Prostate gland (tissue), 2 donors: ENCODE data around the gene SULT1B1.

Experiments used
- POLR2A ChIP-seq: fragments of 450-650 bp; IDR thresholded peaks from one replicate; pipeline ENCODE4 v1.6.1; 2016; ENCODE audit warnings: antibody characterized with exemption, mild to moderate bottlenecking
- TF ChIP-seq, protein P1 (sequence below), 4 experiments: fragments of 200-600 bp in 2 of 4; fragments of 450-650 bp in 2 of 4; sonication (generic) in 2 of 4; IDR thresholded peaks; 1 replicate in 3 of 4; 2 replicates in 1 of 4; pipeline ENCODE4 v1.5.1; 2016 to 2019; ENCODE audit warnings: antibody characterized with exemption in 4 of 4, mild to moderate bottlenecking in 2 of 4, moderate library complexity in 2 of 4

DNA sequence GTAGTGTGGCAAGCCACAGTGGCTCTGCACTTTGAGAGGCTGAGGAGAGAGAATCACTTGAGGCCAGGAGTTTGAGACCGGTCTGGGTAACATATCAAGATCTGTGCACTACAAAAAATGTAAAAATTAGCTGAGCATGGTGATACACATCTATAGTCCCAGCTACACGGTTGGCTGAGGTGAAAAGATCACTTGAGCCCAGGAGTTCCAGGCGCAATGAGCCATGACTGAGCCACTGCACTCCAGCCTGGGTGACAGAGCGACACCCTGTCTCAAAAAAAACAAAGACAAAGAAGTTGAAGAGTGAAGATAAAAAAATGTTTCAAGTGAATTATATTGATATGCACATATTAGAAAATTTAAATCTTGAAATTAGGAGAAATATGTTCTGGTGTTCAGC lies 46.3 kb downstream of the SULT1B1 start:
- no peak for TF ChIP-seq POLR2A
- TF ChIP-seq, protein P1, sequence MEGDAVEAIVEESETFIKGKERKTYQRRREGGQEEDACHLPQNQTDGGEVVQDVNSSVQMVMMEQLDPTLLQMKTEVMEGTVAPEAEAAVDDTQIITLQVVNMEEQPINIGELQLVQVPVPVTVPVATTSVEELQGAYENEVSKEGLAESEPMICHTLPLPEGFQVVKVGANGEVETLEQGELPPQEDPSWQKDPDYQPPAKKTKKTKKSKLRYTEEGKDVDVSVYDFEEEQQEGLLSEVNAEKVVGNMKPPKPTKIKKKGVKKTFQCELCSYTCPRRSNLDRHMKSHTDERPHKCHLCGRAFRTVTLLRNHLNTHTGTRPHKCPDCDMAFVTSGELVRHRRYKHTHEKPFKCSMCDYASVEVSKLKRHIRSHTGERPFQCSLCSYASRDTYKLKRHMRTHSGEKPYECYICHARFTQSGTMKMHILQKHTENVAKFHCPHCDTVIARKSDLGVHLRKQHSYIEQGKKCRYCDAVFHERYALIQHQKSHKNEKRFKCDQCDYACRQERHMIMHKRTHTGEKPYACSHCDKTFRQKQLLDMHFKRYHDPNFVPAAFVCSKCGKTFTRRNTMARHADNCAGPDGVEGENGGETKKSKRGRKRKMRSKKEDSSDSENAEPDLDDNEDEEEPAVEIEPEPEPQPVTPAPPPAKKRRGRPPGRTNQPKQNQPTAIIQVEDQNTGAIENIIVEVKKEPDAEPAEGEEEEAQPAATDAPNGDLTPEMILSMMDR (IDR thresholded peaks at IDR 0.05): no peak
